Measurements from ENCODE around the gene TIGD2.
"Not testable (repeated sequence)": the region's sequence is repeated elsewhere in the genome, so short reads cannot be mapped to it uniquely, and the experiment has no call there.

TIGD2 gene

GRCh38 chr4:89121387-89122068 is 10.2 kb downstream of the TIGD2 start:
- DNase-seq = no peak

GRCh38 chr4:89123451-89123851 is 12.1 kb downstream of the TIGD2 start:
- no peak for DNase-seq

- DNase-seq = no peak
Observed at GRCh38 chr4:89125901-89126782, 14.8 kb downstream of the TIGD2 start.

GRCh38 chr4:89129080-89129640 is 17.8 kb downstream of the TIGD2 start:
- no peak for DNase-seq

- DNase-seq = no peak
Observed at GRCh38 chr4:89134775-89135319, 23.5 kb downstream of the TIGD2 start.

GRCh38 chr4:89136525-89136924 is 25.2 kb downstream of the TIGD2 start:
- no peak for DNase-seq

GRCh38 chr4:89137231-89137630 is 25.9 kb downstream of the TIGD2 start:
- DNase-seq = no peak

- no peak for DNase-seq
Observed at GRCh38 chr4:89137695-89138094, 26.4 kb downstream of the TIGD2 start.

GRCh38 chr4:89140168-89140759 is 28.9 kb downstream of the TIGD2 start:
- DNase-seq = no peak

- peak; percentile 32 for DNase-seq
Observed at GRCh38 chr4:89142691-89143669, 31.6 kb downstream of the TIGD2 start.

- DNase-seq = not testable (repeated sequence)
Observed at GRCh38 chr4:89144652-89145051, 33.3 kb downstream of the TIGD2 start.

GRCh38 chr4:89146196-89146595 is 34.9 kb downstream of the TIGD2 start:
- DNase-seq = no peak

GRCh38 chr4:89152972-89153371 is 41.6 kb downstream of the TIGD2 start:
- peak; percentile 93 for DNase-seq

- no peak for DNase-seq
Observed at GRCh38 chr4:89156174-89156914, 45.0 kb downstream of the TIGD2 start.

- DNase-seq = no peak
Observed at GRCh38 chr4:89157488-89158024, 46.2 kb downstream of the TIGD2 start.

- no peak for DNase-seq
Observed at GRCh38 chr4:89158884-89159503, 47.7 kb downstream of the TIGD2 start.

GRCh38 chr4:89160806-89161205 is 49.5 kb downstream of the TIGD2 start:
- DNase-seq = no peak

- no peak for DNase-seq
Observed at GRCh38 chr4:89161841-89162240, 50.5 kb downstream of the TIGD2 start.

- DNase-seq = no peak
Observed at GRCh38 chr4:89162496-89162895, 51.2 kb downstream of the TIGD2 start.

GRCh38 chr4:89162987-89163386 is 51.7 kb downstream of the TIGD2 start:
- no peak for DNase-seq
